GM19452 (cell line): ENCODE results near the gene FHOD3.
"Not testable (repeated sequence)": the region's sequence is repeated elsewhere in the genome, so short reads cannot be mapped to it uniquely, and the experiment has no call there.

ENCODE experiments used
- ATAC-seq: cut with Tn5 transposase; IDR thresholded peaks from one replicate; pipeline ENCODE4 v1.9.1; 2021; ENCODE audit not compliant: unreplicated experiment

The FHOD3 gene

GRCh38 chr18:36535202-36535935 lies 237.9 kb downstream of the FHOD3 start:
- no peak for ATAC-seq

- no peak for ATAC-seq
These were observed 238.9 kb downstream of the FHOD3 start for GRCh38 chr18:36536426-36536825.

DNA sequence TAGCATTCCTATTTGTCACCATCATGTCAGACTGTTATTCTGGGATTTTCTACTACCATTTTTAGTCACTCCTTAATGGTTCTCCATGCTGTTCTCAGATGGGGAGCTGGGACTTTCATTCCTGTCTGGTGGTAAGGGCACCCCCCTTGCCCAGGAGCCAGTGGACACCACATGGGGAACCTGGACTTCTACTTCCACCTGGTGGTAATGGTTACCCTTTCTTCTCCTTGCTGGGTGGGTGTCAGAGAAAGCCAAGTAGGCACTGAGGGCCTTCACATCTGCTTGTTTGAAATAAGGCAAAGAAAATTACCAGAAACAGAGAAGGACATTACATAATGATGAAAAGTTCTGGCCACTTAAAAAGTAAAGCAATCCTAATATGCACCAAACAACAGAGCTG lies 239.8 kb downstream of the FHOD3 start:
- no peak for ATAC-seq

DNA sequence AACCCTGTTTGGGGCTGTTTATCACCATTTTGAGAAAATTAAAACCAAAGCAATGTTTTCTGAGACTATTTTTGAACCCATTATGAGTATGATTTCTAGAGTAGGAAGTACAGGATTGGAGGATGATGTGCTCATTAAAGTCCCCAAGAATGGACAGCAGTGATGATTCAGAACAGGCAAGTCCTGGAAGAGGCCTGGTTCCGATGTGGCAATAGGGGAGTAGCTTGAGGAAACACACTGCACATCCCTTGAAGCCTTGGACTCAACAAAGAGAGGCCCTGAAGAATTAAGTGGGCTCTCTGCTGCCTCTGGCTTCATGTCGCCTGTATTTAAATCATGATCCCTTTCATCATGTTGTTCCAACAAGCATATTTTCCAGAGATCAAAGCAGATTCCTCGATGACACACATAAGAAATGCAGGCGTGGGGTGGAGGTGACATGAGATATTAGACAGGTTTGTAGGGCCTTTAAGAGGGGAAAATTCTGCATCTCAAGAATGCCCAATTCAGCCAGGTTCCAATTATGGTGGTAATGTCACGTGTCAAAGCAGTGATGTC lies 242.2 kb downstream of the FHOD3 start:
- no peak for ATAC-seq

DNA sequence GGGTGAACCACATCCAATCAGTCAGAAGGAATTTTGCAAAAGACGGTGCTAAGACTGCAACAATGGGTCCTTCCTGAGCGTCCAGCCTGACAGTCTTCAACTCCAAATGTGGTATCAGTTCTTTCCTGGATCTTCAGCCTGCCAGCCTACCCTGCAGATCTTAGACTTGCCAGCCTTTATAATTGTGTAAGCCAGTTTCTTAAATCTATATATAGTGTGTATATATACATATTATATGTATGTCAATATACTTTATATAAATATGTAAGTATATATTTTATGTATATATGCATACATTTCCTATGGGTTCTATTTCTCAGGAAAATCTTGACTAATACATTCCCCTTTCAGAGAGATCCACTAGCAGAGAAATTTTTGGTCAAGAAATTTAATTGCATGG lies 245.5 kb downstream of the FHOD3 start:
- ATAC-seq: no peak

DNA sequence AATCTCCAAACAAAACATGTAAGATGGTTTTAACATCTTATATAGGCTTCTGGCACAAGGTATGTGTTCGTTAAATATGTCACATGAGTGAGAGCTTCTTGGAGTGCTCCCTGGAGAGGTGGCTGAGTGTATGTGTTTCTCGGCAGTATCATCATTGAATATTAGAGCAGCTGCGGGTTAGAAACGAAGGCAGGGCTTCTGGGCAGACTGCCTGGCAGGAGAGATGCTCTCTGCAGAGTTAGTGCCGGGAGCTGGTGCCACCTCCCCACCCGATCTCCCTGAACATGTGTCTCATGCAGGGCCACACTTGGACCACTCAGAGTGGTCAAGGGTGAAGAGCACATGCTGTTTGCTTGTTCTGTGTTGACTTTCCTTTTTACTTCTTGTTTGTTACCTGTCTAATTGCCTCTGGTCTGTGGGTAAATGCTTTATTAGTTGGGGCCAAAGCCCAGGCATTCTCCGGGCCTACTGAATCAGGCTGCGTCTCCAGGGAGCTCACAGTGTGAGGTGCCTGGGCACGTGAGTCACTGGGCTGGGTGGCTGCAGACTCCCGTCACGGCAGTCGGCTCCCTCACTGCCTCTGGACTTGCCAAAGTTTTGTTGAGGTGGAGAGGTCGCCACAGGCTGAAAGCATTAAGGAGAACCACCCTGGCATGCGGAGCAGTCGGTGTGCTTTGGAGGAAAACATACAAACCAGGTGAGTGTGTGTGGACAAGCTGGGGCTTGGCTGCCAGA lies 246.6 kb downstream of the FHOD3 start:
- no peak for ATAC-seq

DNA sequence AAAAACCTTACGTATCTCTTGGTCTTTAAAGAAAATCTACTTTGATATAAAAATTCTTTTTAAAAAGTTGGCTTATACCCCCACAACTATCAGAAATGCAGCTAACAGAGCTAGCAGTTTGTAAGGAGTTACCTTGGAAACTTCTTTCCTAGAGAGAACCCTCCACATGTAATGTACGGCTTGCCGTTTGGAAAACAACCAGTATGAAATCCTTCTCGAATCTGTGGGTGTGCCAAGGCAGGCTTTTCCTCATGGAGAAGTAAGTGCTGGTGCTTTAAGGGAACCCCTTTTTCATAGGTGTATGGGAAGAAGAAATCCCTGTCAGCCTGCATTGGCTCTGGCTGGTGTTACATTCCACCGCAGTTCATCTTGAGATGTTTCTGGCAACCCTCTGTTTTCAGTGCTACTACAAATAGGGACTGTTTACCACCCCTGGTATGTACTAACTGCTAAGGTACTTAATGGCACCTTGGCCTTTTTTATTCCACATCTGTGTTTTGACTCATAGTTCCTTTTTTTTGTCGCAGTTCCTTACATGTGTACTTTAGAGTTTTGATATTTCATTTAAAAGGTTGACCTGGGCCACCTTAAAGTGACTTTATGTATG lies 248.4 kb downstream of the FHOD3 start:
- no peak for ATAC-seq

- no peak for ATAC-seq
These were observed 249.4 kb downstream of the FHOD3 start for GRCh38 chr18:36546876-36547275.

DNA sequence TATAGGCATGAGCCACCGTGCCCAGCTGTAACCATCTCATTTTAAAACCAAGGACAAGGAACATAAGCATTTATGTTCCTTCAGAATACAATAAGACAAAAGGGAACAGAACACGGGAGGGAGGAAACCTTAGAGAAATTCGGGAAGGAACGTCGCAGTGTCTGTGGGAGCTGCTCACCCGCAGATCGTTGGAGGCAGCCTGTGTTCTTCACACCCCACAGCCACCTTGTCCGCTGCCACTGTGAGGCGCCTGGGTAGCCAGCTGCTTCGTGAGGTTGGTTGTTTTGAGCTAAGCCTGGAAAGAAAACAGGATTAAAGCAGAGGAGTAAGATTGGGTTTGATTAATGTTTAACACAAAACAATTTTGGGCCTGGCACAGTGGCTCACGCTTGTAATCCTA lies 250.0 kb downstream of the FHOD3 start:
- ATAC-seq: no peak

DNA sequence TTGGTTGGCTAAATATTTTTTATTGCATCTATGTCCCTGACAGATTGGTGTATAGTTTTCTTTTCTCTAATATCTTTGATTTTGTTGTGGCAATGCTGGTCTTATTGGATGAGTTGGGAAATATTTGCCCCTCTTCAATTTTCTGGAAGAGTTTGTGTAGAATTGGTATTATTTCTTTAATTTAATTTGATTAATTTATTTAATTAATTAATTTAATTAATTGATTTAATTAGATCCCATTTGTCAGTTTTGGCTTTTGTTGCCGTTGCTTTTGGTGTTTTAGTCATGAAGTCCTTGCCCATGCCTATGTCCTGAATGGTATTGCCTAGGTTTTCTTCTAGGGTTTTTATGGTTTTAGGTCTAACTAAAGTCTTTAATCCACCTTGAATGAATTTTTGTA lies 253.8 kb downstream of the FHOD3 start:
- ATAC-seq: not testable (repeated sequence)

- no peak for ATAC-seq
These were observed 260.7 kb downstream of the FHOD3 start for GRCh38 chr18:36558234-36558633.

DNA sequence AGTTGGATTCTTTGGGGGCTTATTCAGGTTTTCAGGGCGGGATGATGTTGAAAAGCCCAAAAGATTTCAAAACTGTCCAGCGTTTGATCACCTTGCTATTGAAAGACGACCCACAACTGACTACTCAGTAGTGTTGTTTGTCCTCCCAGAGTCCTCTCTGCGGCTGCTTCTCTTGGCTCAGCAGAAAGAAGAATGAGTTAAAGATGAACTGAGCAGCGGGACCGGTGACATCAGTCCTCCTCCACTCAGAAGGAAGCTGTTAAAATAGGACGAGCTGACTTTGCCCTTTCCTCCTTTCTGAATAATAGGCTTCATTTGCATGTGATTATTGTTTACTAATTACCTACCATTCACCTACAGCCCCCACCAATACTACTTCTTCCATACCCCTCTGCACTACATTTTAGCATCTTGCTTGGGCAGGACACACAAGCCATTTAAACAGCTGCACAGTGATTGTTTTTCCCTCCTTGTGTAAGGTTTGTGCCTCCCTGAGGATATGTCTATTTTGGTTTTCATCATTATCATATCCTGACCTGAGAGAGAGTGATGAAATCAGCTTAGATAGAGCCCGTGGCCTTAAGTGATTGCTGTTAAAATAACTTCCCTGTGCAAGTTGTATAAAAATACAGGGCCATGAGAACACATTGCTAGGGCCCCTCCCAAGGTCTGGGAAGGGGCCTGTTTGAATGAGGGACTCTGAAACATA lies 261.8 kb downstream of the FHOD3 start:
- no peak for ATAC-seq

DNA sequence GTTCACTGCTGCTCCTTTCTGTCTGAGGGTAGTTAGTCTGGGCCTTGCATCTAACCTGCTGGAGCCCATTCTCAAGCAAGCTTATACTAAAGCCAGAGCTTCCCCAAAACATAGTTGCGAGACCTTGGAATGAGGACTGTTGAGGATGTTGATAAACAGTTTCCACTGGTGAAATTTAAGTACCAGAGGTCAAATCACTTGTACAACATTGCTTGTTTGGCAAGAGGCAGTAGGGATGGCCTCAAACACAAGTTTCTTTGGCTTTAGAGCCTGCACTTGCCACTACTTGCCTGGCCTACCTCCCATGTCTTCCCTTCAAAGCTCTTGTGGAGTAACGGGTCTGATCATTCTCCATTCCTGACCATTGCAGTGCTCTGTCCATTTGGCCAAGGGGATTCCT lies 262.7 kb downstream of the FHOD3 start:
- no peak for ATAC-seq

DNA sequence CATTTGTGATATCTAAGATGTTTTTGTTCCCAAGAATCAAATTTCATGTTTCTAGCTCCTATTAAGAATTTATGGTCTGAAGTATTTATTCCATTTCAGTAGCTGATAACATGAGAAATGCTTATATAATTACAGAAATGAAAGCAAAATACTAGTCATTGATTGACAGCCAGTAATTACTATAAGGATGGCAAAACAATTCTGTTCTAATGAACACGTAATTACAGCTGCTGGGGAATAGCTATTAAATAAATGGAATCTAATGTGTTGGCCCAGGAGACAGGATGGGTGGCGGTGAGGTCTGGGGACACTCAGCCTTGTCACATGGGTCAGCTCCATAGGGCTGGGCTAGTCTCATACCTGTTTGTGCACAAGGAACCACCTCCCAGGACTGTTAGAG lies 263.5 kb downstream of the FHOD3 start:
- ATAC-seq: no peak

DNA sequence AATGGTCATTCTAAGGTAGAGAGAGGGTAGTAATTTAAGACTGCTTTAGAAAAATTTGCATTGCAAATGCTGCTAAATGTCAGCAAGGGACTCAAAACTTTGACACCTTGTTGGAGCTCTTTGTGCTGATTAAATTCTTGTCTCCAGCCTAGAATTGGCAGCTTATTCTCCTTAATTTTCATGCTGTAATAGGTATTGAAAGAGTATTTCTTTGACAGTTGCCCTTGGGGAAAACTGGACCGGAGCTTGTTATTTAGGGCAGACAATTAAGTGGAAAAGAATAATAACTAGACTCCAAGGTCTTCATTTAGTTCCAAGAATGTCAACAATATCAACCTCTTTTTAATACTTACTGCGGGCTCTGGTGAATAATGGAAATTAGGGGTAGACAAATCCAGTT lies 267.3 kb downstream of the FHOD3 start:
- ATAC-seq: no peak

GRCh38 chr18:36567800-36568199 lies 270.3 kb downstream of the FHOD3 start:
- no peak for ATAC-seq

- no peak for ATAC-seq
These were observed 271.0 kb downstream of the FHOD3 start for GRCh38 chr18:36568487-36568886.

DNA sequence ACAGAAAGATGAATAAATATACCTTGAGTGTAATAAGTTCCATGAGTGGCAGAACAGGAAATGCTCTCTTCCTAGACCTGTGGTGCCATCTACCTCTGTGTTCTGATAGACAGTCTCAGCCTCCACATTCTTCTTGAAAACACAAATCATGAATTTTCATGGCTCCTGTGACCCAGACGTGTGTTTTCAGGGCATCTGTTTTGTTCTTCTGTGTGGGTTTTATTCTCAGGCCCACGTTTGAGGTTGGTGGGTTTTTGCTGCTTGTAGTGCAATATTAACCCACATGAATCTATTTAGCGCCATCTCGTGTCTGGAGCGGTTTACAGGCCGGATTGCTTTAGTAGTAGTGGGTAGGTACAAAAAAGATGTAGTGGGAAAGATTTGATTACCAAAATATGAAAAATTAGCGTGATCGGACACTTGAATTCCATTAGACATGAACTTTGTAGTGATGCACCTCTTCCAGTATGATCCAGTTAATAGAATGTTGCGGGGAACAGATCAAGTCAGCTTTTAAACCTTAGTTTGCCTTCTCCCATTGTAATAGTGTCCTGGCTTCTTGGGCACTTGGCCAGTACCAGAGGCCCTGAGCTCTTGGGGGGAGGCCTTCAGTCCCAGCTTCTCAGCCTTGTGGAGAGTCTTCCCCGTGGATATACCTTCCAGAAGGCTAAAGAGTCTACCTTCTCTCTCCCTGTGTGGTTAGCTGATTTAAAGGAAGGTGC lies 274.8 kb downstream of the FHOD3 start:
- no peak for ATAC-seq

DNA sequence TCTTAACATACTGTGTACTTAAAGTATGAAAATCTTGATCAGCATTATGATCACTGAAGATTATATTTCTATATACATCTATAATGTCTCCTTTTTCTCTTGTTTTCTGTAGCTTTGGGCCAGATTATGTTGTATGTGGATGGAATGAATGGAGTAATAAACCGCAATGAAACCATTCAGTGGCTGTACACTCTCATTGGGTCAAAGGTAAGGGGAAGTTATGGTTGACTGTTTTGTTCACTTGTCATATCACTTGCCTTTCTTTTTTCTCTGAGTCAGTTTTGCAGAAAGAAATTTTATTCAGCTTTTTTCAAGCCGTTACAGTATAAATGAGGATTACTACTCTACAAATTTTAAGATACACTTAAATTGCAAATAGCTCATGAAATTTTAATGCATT lies 278.8 kb downstream of the FHOD3 start:
- no peak for ATAC-seq

DNA sequence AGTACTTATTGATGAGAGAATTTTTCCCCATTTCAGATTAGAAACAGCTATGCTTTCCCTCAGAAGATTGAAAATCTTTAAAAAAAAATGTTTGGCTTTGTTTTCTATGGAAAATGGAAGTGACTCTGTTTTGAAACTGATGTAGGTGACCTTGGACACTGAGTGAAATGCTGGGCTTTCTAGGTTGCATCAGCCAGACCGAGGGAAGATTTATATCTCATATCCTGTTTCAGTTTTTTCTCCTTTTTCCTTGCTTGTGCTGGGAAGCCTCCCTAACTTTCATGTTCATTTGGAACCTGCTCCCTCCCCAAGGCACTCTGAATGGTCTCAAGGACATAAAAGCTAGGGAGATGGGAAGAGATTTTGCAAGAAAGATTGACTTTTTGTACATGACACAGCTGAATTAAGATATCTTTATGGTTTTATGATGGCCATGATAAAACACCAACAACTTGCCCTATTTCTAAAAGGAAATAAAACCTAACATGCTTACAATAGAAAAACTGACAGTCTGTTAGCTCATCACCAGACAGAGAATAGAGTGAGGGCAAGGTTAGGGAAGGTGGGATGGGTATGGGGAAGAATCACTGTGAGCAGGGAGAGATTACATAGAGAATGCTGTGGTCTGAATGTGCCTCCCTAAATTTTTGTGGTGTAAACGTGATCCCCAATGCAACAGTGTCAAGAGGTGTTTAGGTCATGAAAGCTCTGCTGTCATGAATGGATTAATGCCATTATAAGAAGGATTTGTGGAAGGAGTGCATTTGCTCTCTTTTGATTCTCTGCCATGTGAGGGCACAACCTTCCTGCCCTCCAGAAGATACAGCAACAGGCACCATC lies 281.6 kb downstream of the FHOD3 start:
- ATAC-seq: no peak
